BE2C (cell line): Measurements from ENCODE around the gene ARID4B.

Source experiments
- DNase-seq: peaks from one replicate; pipeline ENCODE4 v3.0.0-alpha.2; 2020
- H3K27me3 ChIP-seq: fragments of 250-450 bp; sonication (Bioruptor Pico); 2 replicates; pipeline ENCODE4 v1.5.1; 2020; ENCODE audit warnings: mild to moderate bottlenecking
- H3K36me3 ChIP-seq: fragments of 250-450 bp; sonication (Bioruptor Pico); 2 replicates; pipeline ENCODE4 v1.5.1; 2020; ENCODE audit warnings: mild to moderate bottlenecking
- H3K4me1 ChIP-seq: fragments of 250-450 bp; sonication (Bioruptor Pico); 2 replicates; pipeline ENCODE4 v1.5.1; 2020
- H3K4me3 ChIP-seq: 2 replicates; pipeline ENCODE4 v1.5.1; 2011; ENCODE audit warnings: low read depth, low read length
- H3K9me3 ChIP-seq: fragments of 250-450 bp; sonication (Bioruptor Pico); 2 replicates; pipeline ENCODE4 v1.5.1; 2020
- CTCF ChIP-seq: IDR thresholded peaks from 2 replicates; pipeline ENCODE4 v1.5.1; 2012; ENCODE audit warnings: mild to moderate bottlenecking, low read depth, low read length

ARID4B gene

GRCh38 chr1:235254721-235255120, 73.3 kb downstream of the ARID4B start:
- H3K4me1 ChIP-seq, result no peaks in the 10 kb centered on the region
- no peaks in the 10 kb centered on the region for H3K9me3 ChIP-seq
- DNase-seq, result no peak
- no peaks in the 10 kb centered on the region for H3K27me3 ChIP-seq
- TF ChIP-seq CTCF, result no peak
- H3K4me3 ChIP-seq, result no peak overlapping the region
- H3K36me3 ChIP-seq, result peaks cover 13% of the 10 kb centered on the region

GRCh38 chr1:235253219-235253962, 74.6 kb downstream of the ARID4B start:
- no peaks in the 10 kb centered on the region for H3K9me3 ChIP-seq
- peak; percentile 99 for TF ChIP-seq CTCF
- peaks cover 11% of the 10 kb centered on the region for H3K36me3 ChIP-seq
- H3K4me3 ChIP-seq, result no peak overlapping the region
- H3K27me3 ChIP-seq, result no peaks in the 10 kb centered on the region
- no peaks in the 10 kb centered on the region for H3K4me1 ChIP-seq
- DNase-seq, result peak; percentile 81

- H3K4me3 ChIP-seq, result no peak overlapping the region
- no peaks in the 10 kb centered on the region for H3K27me3 ChIP-seq
- H3K36me3 ChIP-seq, result peaks cover 15% of the 10 kb centered on the region
- H3K4me1 ChIP-seq, result no peaks in the 10 kb centered on the region
- no peak for DNase-seq
- TF ChIP-seq CTCF, result no peak
- H3K9me3 ChIP-seq, result no peaks in the 10 kb centered on the region
These were observed 77.5 kb downstream of the ARID4B start for GRCh38 chr1:235250430-235250829.

GRCh38 chr1:235246022-235246948, 81.7 kb downstream of the ARID4B start:
- TF ChIP-seq CTCF, result no peak
- H3K4me3 ChIP-seq, result no peak overlapping the region
- H3K4me1 ChIP-seq, result no peaks in the 10 kb centered on the region
- H3K9me3 ChIP-seq, result no peaks in the 10 kb centered on the region
- DNase-seq, result no peak
- no peaks in the 10 kb centered on the region for H3K27me3 ChIP-seq
- peaks cover 6% of the 10 kb centered on the region; the same call in 1 of the 2 replicates for H3K36me3 ChIP-seq

GRCh38 chr1:235244974-235245592, 82.9 kb downstream of the ARID4B start:
- Histone ChIP-seq H3K4me3 (no peak overlapping the region), H3K9me3 (no peaks in the 10 kb centered on the region), H3K4me1 (no peaks in the 10 kb centered on the region), H3K27me3 (no peaks in the 10 kb centered on the region), H3K36me3 (peaks cover 7% of the 10 kb centered on the region)
- no peak for TF ChIP-seq CTCF
- no peak for DNase-seq
